WTC11 (cell line): ENCODE results near the gene COA8. TPM values are rescaled to one million over a fixed set of nuclear protein-coding genes. Genes with fewer than 3 reads are reported as not detected.
A peak's percentile ranks its signal among the peaks of the same experiment; 100 is the strongest.

Experiments
- ATAC-seq: fragments of 200-7000 bp; cut with Tn5 transposase; 2 replicates; pipeline ENCODE4 v1.10.0; 2021; ENCODE audit warnings: mild to moderate bottlenecking, moderate library complexity
- CTCF ChIA-PET: fragments of 300-600 bp; sonication (Branson Sonifier 250); formaldehyde crosslinking; loops from one replicate; lab custom pipeline; 2021; ENCODE audit warnings: antibody characterized with exemption; lab: Charles Lee
- POLR2A ChIA-PET: fragments of 350-600 bp; sonication (Branson Sonifier 250); formaldehyde crosslinking; loops from one replicate; lab custom pipeline; 2021; ENCODE audit warnings: antibody characterized with exemption; lab: Charles Lee
- DNase-seq: peaks from one replicate; pipeline ENCODE4 v3.0.0; 2021; ENCODE audit warnings: low spot score
- H3K27ac Mint-ChIP-seq: 2 replicates; pipeline ENCODE4 v1.8.0; 2021; ENCODE audit warnings: mixed read lengths
- H3K27me3 Mint-ChIP-seq: 2 replicates; pipeline ENCODE4 v1.8.0; 2021; ENCODE audit warnings: low read depth, mild to moderate bottlenecking, moderate library complexity, mixed read lengths
- H3K36me3 Mint-ChIP-seq: 2 replicates; pipeline ENCODE4 v1.8.0; 2021; ENCODE audit warnings: mixed read lengths
- H3K4me1 Mint-ChIP-seq: 2 replicates; pipeline ENCODE4 v1.8.0; 2022; ENCODE audit warnings: mixed read lengths
- H3K4me3 Mint-ChIP-seq: 2 replicates; pipeline ENCODE4 v1.8.0; 2021; ENCODE audit warnings: mild to moderate bottlenecking, moderate library complexity, mixed read lengths
- H3K9me3 Mint-ChIP-seq: 2 replicates; pipeline ENCODE4 v1.8.0; 2021; ENCODE audit warnings: mixed read lengths
- ATF1 ChIP-seq: sonication (generic); formaldehyde crosslinking; IDR thresholded peaks from 2 replicates; pipeline ENCODE4 v1.8.1; 2023; ENCODE audit warnings: mild to moderate bottlenecking, moderate library complexity, missing genetic modification reagents
- CREB1 ChIP-seq: sonication (generic); formaldehyde crosslinking; IDR thresholded peaks from 2 replicates; pipeline ENCODE4 v1.8.0; 2023; ENCODE audit warnings: mild to moderate bottlenecking, missing genetic modification reagents
- EMX1 ChIP-seq: fragments of 250-450 bp; sonication (Bioruptor Pico); IDR thresholded peaks from 2 replicates; pipeline ENCODE4 v1.8.0; 2021; ENCODE audit warnings: mild to moderate bottlenecking
- ERG ChIP-seq: fragments of 250-450 bp; sonication (Bioruptor Pico); IDR thresholded peaks from 2 replicates; pipeline ENCODE4 v1.8.0; 2021; ENCODE audit warnings: mild to moderate bottlenecking
- GTF2I ChIP-seq: fragments of 250-450 bp; sonication (Bioruptor Pico); conservative IDR thresholded peaks from 2 replicates; pipeline ENCODE4 v1.4.0; 2021; ENCODE audit warnings: mild to moderate bottlenecking
- IRF2 ChIP-seq: sonication (generic); formaldehyde crosslinking; IDR thresholded peaks from 2 replicates; pipeline ENCODE4 v1.8.0; 2022; ENCODE audit warnings: low read depth, missing genetic modification reagents, borderline replicate concordance
- JAZF1 ChIP-seq: fragments of 250-450 bp; sonication (Bioruptor Pico); IDR thresholded peaks from 2 replicates; pipeline ENCODE4 v1.9.0; 2021; ENCODE audit warnings: moderate library complexity, mild to moderate bottlenecking, inconsistent platforms
- JUN ChIP-seq: sonication (generic); formaldehyde crosslinking; IDR thresholded peaks from 2 replicates; pipeline ENCODE4 v1.8.0; 2023; ENCODE audit warnings: mild to moderate bottlenecking, missing genetic modification reagents
- KAT7 ChIP-seq: sonication (generic); formaldehyde crosslinking; IDR thresholded peaks from 2 replicates; pipeline ENCODE4 v1.8.1; 2023; ENCODE audit warnings: missing genetic modification reagents, mild to moderate bottlenecking, borderline replicate concordance
- MLX ChIP-seq: sonication (generic); formaldehyde crosslinking; IDR thresholded peaks from 2 replicates; pipeline ENCODE4 v1.8.1; 2023; ENCODE audit warnings: mild to moderate bottlenecking, missing genetic modification reagents, moderate library complexity
- NR1H2 ChIP-seq: sonication (generic); formaldehyde crosslinking; IDR thresholded peaks from 2 replicates; pipeline ENCODE4 v1.9.0; 2021; ENCODE audit warnings: mild to moderate bottlenecking, moderate library complexity, missing genetic modification reagents
- NR2C2 ChIP-seq: sonication (generic); formaldehyde crosslinking; IDR thresholded peaks from 2 replicates; pipeline ENCODE4 v1.8.0; 2022; ENCODE audit warnings: mild to moderate bottlenecking, missing genetic modification reagents
- RORB ChIP-seq: fragments of 250-450 bp; sonication (Bioruptor Pico); IDR thresholded peaks from 2 replicates; pipeline ENCODE4 v1.9.0; 2021; ENCODE audit warnings: mild to moderate bottlenecking
- SMAD3 ChIP-seq: sonication (generic); formaldehyde crosslinking; IDR thresholded peaks from 2 replicates; pipeline ENCODE4 v1.8.0; 2022; ENCODE audit warnings: missing genetic modification reagents, mild to moderate bottlenecking, borderline replicate concordance
- SP1 ChIP-seq: sonication (generic); formaldehyde crosslinking; conservative IDR thresholded peaks from 2 replicates; pipeline ENCODE4 v1.8.1; 2022; ENCODE audit warnings: missing genetic modification reagents
- ZNF232 ChIP-seq: sonication (generic); formaldehyde crosslinking; IDR thresholded peaks from 2 replicates; pipeline ENCODE4 v1.8.0; 2022; ENCODE audit warnings: mild to moderate bottlenecking, missing genetic modification reagents
- ZNF416 ChIP-seq: fragments of 250-450 bp; sonication (Bioruptor Pico); IDR thresholded peaks from 2 replicates; pipeline ENCODE4 v1.9.0; 2021; ENCODE audit warnings: mild to moderate bottlenecking, inconsistent platforms
- ZNF423 ChIP-seq: fragments of 250-450 bp; sonication (Bioruptor Pico); IDR thresholded peaks from 2 replicates; pipeline ENCODE4 v2.1.2; 2022; ENCODE audit warnings: mild to moderate bottlenecking, moderate library complexity
- ZNF512 ChIP-seq: sonication (generic); formaldehyde crosslinking; IDR thresholded peaks from 2 replicates; pipeline ENCODE4 v1.8.1; 2022; ENCODE audit warnings: missing genetic modification reagents, borderline replicate concordance
- total RNA-seq: library from RNA; stranded (reverse); gene quantifications from 3 replicates; pipeline ENCODE4 v1.2.3, GENCODE V29; 2021
- TF ChIP-seq, protein P1 (sequence below): fragments of 250-450 bp; sonication (Bioruptor Pico); IDR thresholded peaks from 2 replicates; pipeline ENCODE4 v1.9.0; 2021; ENCODE audit warnings: moderate library complexity, mild to moderate bottlenecking, inconsistent platforms, borderline replicate concordance
- TF ChIP-seq, protein P2 (sequence below): sonication (generic); formaldehyde crosslinking; conservative IDR thresholded peaks from 2 replicates; pipeline ENCODE4 v1.8.1; 2022; ENCODE audit warnings: mild to moderate bottlenecking, missing genetic modification reagents
- TF ChIP-seq, protein P3 (sequence below): sonication (generic); formaldehyde crosslinking; IDR thresholded peaks from 2 replicates; pipeline ENCODE4 v1.8.0; 2022; ENCODE audit warnings: missing genetic modification reagents

COA8 gene
- total RNA-seq, 1 experiment from 2014 or later: 36.4 TPM

- ChIA-PET POLR2A (interaction anchor here (0.6 to 8.3 kb wide), 2 partner anchors 24 to 172 kb away, joined by 5 to 65 read pairs; no protein-coding TSS in a partner anchor), CTCF (interaction anchor here (0.8 to 12.2 kb wide), 21 partner anchors 8 to 392 kb away, joined by 3 to 455 read pairs (median 5); partner anchors contain the start of genes BAG5, COA8, TRMT61A and XRCC3)
- TF ChIP-seq, protein P1, sequence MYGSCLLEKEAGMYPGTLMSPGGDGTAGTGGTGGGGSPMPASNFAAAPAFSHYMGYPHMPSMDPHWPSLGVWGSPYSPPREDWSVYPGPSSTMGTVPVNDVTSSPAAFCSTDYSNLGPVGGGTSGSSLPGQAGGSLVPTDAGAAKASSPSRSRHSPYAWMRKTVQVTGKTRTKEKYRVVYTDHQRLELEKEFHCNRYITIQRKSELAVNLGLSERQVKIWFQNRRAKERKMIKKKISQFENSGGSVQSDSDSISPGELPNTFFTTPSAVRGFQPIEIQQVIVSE (CRISPR knock-in tag): no peak
- TF ChIP-seq EMX1 (0 out of 2 replicates have a peak, but pooled peaks have one; percentile 2), ZNF416 (CRISPR knock-in tag) (peak; percentile 44; the same call in 1 of the 2 replicates), MLX (CRISPR knock-in tag) (no peak), ZNF512 (CRISPR knock-in tag) (no peak), ZNF232 (CRISPR knock-in tag) (no peak), JUN (no peak), KAT7 (no peak), SP1 (0 out of 2 replicates have a peak, but pooled peaks have one; percentile 21), ZNF423 (no peak)
- TF ChIP-seq, protein P2, sequence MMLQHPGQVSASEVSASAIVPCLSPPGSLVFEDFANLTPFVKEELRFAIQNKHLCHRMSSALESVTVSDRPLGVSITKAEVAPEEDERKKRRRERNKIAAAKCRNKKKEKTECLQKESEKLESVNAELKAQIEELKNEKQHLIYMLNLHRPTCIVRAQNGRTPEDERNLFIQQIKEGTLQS (CRISPR knock-in tag): no peak; the same call in 1 of the 2 replicates
- H3K4me3 Mint-ChIP-seq: no peak overlapping the region
- peaks cover 12% of the 10 kb centered on the region for H3K36me3 Mint-ChIP-seq
- no peak overlapping the region for H3K27ac Mint-ChIP-seq
- no peaks in the 10 kb centered on the region for H3K27me3 Mint-ChIP-seq
- H3K9me3 Mint-ChIP-seq: no peaks in the 10 kb centered on the region
- H3K4me1 Mint-ChIP-seq: peaks cover 18% of the 10 kb centered on the region
- ATAC-seq: peak; percentile 1; the same call in 1 of the 2 replicates
- no peak for DNase-seq
These were observed 44.9 kb upstream of the COA8 start for GRCh38 chr14:103517721-103518421.

GRCh38 chr14:103518422-103519042 lies 44.2 kb upstream of the COA8 start:
- Mint-ChIP-seq H3K4me3 (no peak overlapping the region), H3K27me3 (peaks cover 4% of the 10 kb centered on the region), H3K27ac (peak overlapping the region; percentile 81; the same call in 1 of the 2 replicates), H3K4me1 (peaks cover 20% of the 10 kb centered on the region), H3K36me3 (peaks cover 12% of the 10 kb centered on the region), H3K9me3 (no peaks in the 10 kb centered on the region)
- DNase-seq (peak; percentile 89), ATAC-seq (peak; percentile 46)
- CTCF ChIA-PET: interaction anchor here (0.6 to 12.2 kb wide), 26 partner anchors 9 to 414 kb away, joined by 3 to 455 read pairs (median 4); partner anchors contain the start of genes BAG5, COA8, TRMT61A and XRCC3
- POLR2A ChIA-PET: interaction anchor here (0.6 to 8.3 kb wide), 3 partner anchors 23 to 172 kb away, joined by 4 to 65 read pairs (median 5); no protein-coding TSS in a partner anchor
- no peak for TF ChIP-seq ATF1 (CRISPR knock-in tag)
- no peak; the same call in 1 of the 2 replicates for TF ChIP-seq ERG (CRISPR knock-in tag)
- TF ChIP-seq RORB (CRISPR knock-in tag): no peak
- TF ChIP-seq ZNF416 (CRISPR knock-in tag): 0 out of 2 replicates have a peak, but pooled peaks have one; percentile 3
- TF ChIP-seq IRF2: no peak
- TF ChIP-seq GTF2I (CRISPR knock-in tag): no peak
- TF ChIP-seq NR2C2: no peak
- TF ChIP-seq, protein P3, sequence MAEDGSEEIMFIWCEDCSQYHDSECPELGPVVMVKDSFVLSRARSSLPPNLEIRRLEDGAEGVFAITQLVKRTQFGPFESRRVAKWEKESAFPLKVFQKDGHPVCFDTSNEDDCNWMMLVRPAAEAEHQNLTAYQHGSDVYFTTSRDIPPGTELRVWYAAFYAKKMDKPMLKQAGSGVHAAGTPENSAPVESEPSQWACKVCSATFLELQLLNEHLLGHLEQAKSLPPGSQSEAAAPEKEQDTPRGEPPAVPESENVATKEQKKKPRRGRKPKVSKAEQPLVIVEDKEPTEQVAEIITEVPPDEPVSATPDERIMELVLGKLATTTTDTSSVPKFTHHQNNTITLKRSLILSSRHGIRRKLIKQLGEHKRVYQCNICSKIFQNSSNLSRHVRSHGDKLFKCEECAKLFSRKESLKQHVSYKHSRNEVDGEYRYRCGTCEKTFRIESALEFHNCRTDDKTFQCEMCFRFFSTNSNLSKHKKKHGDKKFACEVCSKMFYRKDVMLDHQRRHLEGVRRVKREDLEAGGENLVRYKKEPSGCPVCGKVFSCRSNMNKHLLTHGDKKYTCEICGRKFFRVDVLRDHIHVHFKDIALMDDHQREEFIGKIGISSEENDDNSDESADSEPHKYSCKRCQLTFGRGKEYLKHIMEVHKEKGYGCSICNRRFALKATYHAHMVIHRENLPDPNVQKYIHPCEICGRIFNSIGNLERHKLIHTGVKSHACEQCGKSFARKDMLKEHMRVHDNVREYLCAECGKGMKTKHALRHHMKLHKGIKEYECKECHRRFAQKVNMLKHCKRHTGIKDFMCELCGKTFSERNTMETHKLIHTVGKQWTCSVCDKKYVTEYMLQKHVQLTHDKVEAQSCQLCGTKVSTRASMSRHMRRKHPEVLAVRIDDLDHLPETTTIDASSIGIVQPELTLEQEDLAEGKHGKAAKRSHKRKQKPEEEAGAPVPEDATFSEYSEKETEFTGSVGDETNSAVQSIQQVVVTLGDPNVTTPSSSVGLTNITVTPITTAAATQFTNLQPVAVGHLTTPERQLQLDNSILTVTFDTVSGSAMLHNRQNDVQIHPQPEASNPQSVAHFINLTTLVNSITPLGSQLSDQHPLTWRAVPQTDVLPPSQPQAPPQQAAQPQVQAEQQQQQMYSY (CRISPR knock-in tag): no peak
- TF ChIP-seq NR1H2 (CRISPR knock-in tag): no peak
- TF ChIP-seq, protein P1 (CRISPR knock-in tag): no peak
- no peak for TF ChIP-seq SMAD3
- no peak for TF ChIP-seq MLX (CRISPR knock-in tag)
- TF ChIP-seq JAZF1 (CRISPR knock-in tag): no peak
- TF ChIP-seq CREB1 (CRISPR knock-in tag): no peak
